Chondrocyte (in vitro differentiated cells): ENCODE results near the gene EEPD1. TPM values are rescaled to one million over a fixed set of nuclear protein-coding genes. Genes with fewer than 3 reads are reported as not detected.

Experiments
- DNase-seq: peaks from one replicate; pipeline ENCODE4 v3.0.0; 2021; ENCODE audit warnings: mixed read lengths, low spot score
- H3K27ac Mint-ChIP-seq: one replicate; pipeline ENCODE4 v1.8.0; 2021; ENCODE audit warnings: mild to moderate bottlenecking, moderate library complexity, mixed read lengths; ENCODE audit not compliant: unreplicated experiment
- H3K27me3 Mint-ChIP-seq: 2 replicates; pipeline ENCODE4 v1.8.0; 2021; ENCODE audit warnings: low read depth, mixed read lengths
- H3K36me3 Mint-ChIP-seq: 2 replicates; pipeline ENCODE4 v1.8.0; 2021; ENCODE audit warnings: low read depth, mixed read lengths
- H3K4me1 Mint-ChIP-seq: 2 replicates; pipeline ENCODE4 v1.8.0; 2021; ENCODE audit warnings: low read depth, mild to moderate bottlenecking, mixed read lengths
- H3K4me3 Mint-ChIP-seq: one replicate; pipeline ENCODE4 v1.8.0; 2021; ENCODE audit warnings: mild to moderate bottlenecking, moderate library complexity, mixed read lengths; ENCODE audit not compliant: unreplicated experiment
- H3K9me3 Mint-ChIP-seq: 2 replicates; pipeline ENCODE4 v1.8.0; 2021; ENCODE audit warnings: low read depth, mixed read lengths
- total RNA-seq: library from RNA; stranded (reverse); gene quantifications from 3 replicates; pipeline ENCODE4 v1.2.1, GENCODE V29; 2021
- TF ChIP-seq, protein P1 (sequence below): fragments of 200-600 bp; sonication (generic); IDR thresholded peaks from 2 replicates; pipeline ENCODE4 v1.5.0; 2021; ENCODE audit warnings: antibody characterized with exemption, mild to moderate bottlenecking, moderate library complexity

Gene EEPD1
- total RNA-seq, 1 donor from 2014 or later: 5.8 TPM

DNA sequence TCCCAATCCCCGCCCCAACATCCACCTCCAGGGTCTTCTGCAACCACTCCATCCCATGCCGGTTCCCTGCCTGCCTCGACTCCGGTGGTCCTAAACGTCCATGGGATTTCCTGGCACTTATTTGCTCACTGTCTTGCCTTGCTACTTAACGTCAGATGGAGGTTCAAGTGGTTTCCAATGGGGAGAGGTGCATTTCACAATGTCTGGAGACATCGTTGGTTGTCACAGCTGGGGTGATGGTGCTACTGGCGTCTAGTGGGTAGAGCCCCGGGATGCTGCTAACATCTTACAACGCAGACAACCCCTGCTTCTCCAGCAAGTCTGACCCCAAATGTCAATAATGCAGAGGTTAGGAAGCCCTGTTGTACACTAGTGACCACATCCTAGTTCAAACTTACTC, 153.7 kb downstream of the EEPD1 start:
- TF ChIP-seq, protein P1, sequence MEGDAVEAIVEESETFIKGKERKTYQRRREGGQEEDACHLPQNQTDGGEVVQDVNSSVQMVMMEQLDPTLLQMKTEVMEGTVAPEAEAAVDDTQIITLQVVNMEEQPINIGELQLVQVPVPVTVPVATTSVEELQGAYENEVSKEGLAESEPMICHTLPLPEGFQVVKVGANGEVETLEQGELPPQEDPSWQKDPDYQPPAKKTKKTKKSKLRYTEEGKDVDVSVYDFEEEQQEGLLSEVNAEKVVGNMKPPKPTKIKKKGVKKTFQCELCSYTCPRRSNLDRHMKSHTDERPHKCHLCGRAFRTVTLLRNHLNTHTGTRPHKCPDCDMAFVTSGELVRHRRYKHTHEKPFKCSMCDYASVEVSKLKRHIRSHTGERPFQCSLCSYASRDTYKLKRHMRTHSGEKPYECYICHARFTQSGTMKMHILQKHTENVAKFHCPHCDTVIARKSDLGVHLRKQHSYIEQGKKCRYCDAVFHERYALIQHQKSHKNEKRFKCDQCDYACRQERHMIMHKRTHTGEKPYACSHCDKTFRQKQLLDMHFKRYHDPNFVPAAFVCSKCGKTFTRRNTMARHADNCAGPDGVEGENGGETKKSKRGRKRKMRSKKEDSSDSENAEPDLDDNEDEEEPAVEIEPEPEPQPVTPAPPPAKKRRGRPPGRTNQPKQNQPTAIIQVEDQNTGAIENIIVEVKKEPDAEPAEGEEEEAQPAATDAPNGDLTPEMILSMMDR: no peak

DNA sequence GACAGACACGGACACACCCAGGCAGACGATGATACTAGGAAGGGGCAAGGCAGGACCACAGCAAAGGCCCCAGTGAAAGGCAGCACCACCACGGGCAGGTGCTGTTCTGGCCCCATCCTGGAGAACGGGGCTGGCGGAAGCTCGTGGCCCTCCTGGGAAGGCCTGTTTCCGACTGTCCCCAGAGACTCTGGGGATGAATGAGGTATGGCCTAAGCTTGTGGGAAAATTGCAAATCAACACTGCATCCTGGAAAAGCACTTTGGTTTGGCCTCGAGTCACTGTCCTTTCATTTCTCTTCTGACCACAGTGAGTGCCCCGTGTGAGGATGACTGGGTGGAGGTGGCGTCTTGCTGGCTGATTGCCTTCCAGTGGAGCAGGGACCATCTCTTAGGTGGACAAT, 155.0 kb downstream of the EEPD1 start:
- Mint-ChIP-seq H3K36me3 (no peaks in the 10 kb centered on the region), H3K27ac (no peak overlapping the region), H3K4me1 (peaks cover 38% of the 10 kb centered on the region), H3K4me3 (no peak overlapping the region), H3K9me3 (no peaks in the 10 kb centered on the region), H3K27me3 (no peaks in the 10 kb centered on the region)
- TF ChIP-seq, protein P1: no peak
- DNase-seq: no peak

More for the DNA sequence above, 153.7 kb downstream of the EEPD1 start:
- H3K4me3 Mint-ChIP-seq: no peak overlapping the region
- H3K9me3 Mint-ChIP-seq: no peaks in the 10 kb centered on the region
- H3K4me1 Mint-ChIP-seq: peaks cover 51% of the 10 kb centered on the region
- H3K36me3 Mint-ChIP-seq: no peaks in the 10 kb centered on the region
- H3K27me3 Mint-ChIP-seq: no peaks in the 10 kb centered on the region
- H3K27ac Mint-ChIP-seq: no peak overlapping the region
- DNase-seq: no peak

DNA sequence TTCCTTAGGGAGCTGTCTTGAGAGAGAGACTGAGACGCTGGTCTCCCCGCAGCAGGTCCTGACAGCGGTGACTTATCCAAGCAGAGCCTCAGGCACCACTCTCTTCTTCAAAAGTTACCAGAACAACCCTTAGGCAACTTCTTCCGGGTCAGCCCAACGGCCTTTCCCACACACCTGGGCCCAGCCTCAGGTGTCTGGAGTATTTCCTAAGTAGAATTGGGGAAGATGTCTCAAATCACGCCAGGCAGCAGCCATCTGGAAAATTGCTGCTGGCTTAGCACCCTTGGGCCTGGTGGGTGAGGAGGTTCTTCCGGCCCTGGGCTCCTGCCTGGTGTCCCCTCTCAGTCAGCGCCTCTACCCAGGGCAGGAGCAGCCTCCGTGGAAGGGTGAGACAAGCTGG, 156.2 kb downstream of the EEPD1 start:
- Mint-ChIP-seq H3K9me3 (no peaks in the 10 kb centered on the region), H3K27me3 (peaks cover 2% of the 10 kb centered on the region), H3K4me3 (no peak overlapping the region), H3K4me1 (peaks cover 25% of the 10 kb centered on the region), H3K27ac (no peak overlapping the region), H3K36me3 (no peaks in the 10 kb centered on the region)
- TF ChIP-seq, protein P1: no peak
- DNase-seq: no peak

DNA sequence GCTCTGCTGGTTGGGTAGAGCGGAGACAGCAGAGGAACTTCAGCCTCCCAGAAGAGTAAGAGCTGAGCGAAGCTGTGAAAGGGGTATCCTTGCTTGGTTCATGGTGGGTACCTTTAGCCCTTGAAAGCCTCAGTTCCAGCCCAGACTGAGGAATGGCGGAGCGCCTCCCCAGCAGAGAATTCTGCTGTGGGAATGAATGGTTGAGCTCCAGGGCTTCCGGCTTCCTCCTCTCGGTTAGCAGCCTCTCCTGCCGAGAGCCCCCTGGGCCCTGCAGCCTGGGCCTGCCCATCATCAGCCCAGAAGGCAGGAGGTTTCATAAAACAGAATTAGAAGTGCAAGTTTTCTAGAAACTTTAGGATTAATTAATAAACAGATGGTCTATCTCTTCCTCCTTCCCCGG, 156.7 kb downstream of the EEPD1 start:
- no peak for DNase-seq

DNA sequence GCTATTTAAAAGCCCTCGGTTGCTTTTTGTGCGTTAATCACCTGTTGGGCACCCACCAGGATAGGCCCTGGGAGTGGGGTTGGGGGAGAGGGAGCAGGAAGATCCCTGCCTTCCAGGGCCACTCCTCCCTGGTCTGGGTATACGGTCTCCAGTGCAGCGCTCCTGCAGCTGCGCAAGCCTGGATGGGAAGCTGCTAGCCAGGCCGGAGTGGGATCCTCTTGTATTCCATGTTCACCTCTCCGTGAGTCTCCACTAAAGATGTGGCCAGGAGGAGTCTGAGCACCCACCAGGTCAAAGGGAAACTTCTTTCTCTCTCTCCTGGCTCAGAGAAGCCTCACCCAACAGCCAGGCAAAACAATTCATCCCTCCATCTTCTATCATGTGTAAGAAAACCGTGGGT, 157.8 kb downstream of the EEPD1 start:
- no peak for DNase-seq
- no peaks in the 10 kb centered on the region for H3K9me3 Mint-ChIP-seq
- H3K27ac Mint-ChIP-seq: no peak overlapping the region
- no peak overlapping the region for H3K4me3 Mint-ChIP-seq
- peaks cover 16% of the 10 kb centered on the region for H3K4me1 Mint-ChIP-seq
- TF ChIP-seq, protein P1: no peak
- H3K36me3 Mint-ChIP-seq: no peaks in the 10 kb centered on the region
- H3K27me3 Mint-ChIP-seq: peaks cover 3% of the 10 kb centered on the region

More for the DNA sequence above, 156.7 kb downstream of the EEPD1 start:
- H3K27ac Mint-ChIP-seq: no peak overlapping the region
- no peak overlapping the region for H3K4me3 Mint-ChIP-seq
- H3K36me3 Mint-ChIP-seq: no peaks in the 10 kb centered on the region
- H3K4me1 Mint-ChIP-seq: peaks cover 21% of the 10 kb centered on the region
- peaks cover 3% of the 10 kb centered on the region for H3K27me3 Mint-ChIP-seq
- TF ChIP-seq, protein P1: no peak
- H3K9me3 Mint-ChIP-seq: no peaks in the 10 kb centered on the region
